Trophoblast cell (in vitro differentiated cells and primary cell): ENCODE results near the gene SERPINH1.
A peak's percentile ranks its signal among the peaks of the same experiment; 100 is the strongest.

Experiments
- DNase-seq, 2 donors: peaks; one replicate each; pipeline ENCODE4 v3.0.0-alpha.2; 2016
- H2AFZ ChIP-seq: 2 replicates; pipeline ENCODE4 v1.6.1; 2013; ENCODE audit warnings: low read length, moderate library complexity, mild to moderate bottlenecking; ENCODE audit not compliant: insufficient read depth, poor library complexity
- H2AK5ac ChIP-seq: 2 replicates; pipeline ENCODE4 v1.6.1; 2013; ENCODE audit warnings: mild to moderate bottlenecking, low read length
- H2BK120ac ChIP-seq: 2 replicates; pipeline ENCODE4 v1.6.1; 2013; ENCODE audit warnings: low read length, mild to moderate bottlenecking, moderate library complexity; ENCODE audit not compliant: insufficient read depth, poor library complexity
- H2BK12ac ChIP-seq: 2 replicates; pipeline ENCODE4 v1.6.1; 2013; ENCODE audit warnings: mild to moderate bottlenecking, low read length, moderate library complexity
- H2BK5ac ChIP-seq: 2 replicates; pipeline ENCODE4 v1.6.1; 2013; ENCODE audit warnings: low read length, low read depth, moderate library complexity, mild to moderate bottlenecking; ENCODE audit not compliant: poor library complexity
- H3K14ac ChIP-seq: 2 replicates; pipeline ENCODE4 v1.6.1; 2013; ENCODE audit warnings: mild to moderate bottlenecking, low read length
- H3K18ac ChIP-seq: 2 replicates; pipeline ENCODE4 v1.6.1; 2013; ENCODE audit warnings: mild to moderate bottlenecking, low read length
- H3K23ac ChIP-seq: 2 replicates; pipeline ENCODE4 v1.6.1; 2013; ENCODE audit warnings: low read length
- H3K27ac ChIP-seq: 2 replicates; pipeline ENCODE4 v1.5.1; 2013; ENCODE audit warnings: low read depth, mild to moderate bottlenecking, inconsistent platforms, low read length, moderate library complexity
- H3K27me3 ChIP-seq: 2 replicates; pipeline ENCODE4 v1.6.1; 2013; ENCODE audit warnings: inconsistent platforms, mild to moderate bottlenecking, low read length, moderate library complexity; ENCODE audit not compliant: insufficient read depth
- H3K36me3 ChIP-seq, 2 experiments: 1 replicate in 1 of 2; 2 replicates in 1 of 2; pipeline ENCODE4 v1.6.1; 2013; ENCODE audit warnings: low read length in 2 of 2, mild to moderate bottlenecking in 2 of 2, moderate library complexity in 1 of 2; ENCODE audit not compliant: insufficient read depth in 2 of 2, control insufficient read depth in 1 of 2
- H3K4ac ChIP-seq: 2 replicates; pipeline ENCODE4 v1.6.1; 2013; ENCODE audit warnings: low read depth, mild to moderate bottlenecking, low read length, moderate library complexity
- H3K4me1 ChIP-seq, 2 experiments: 1 replicate in 1 of 2; 2 replicates in 1 of 2; pipeline ENCODE4 v1.6.1; 2013; ENCODE audit warnings: low read length in 2 of 2, mild to moderate bottlenecking in 2 of 2, moderate library complexity in 1 of 2; ENCODE audit not compliant: insufficient read depth in 2 of 2, control insufficient read depth in 1 of 2
- H3K4me2 ChIP-seq: 2 replicates; pipeline ENCODE4 v1.6.1; 2013; ENCODE audit warnings: inconsistent platforms, mild to moderate bottlenecking, low read length, moderate library complexity
- H3K4me3 ChIP-seq: 2 replicates; pipeline ENCODE4 v1.5.1; 2013; ENCODE audit warnings: mild to moderate bottlenecking, low read depth, low read length, inconsistent platforms
- H3K79me1 ChIP-seq: one replicate; pipeline ENCODE4 v1.6.1; 2013; ENCODE audit warnings: low read length
- H3K79me2 ChIP-seq: 2 replicates; pipeline ENCODE4 v1.6.1; 2013; ENCODE audit warnings: low read length, mild to moderate bottlenecking; ENCODE audit not compliant: control insufficient read depth, insufficient read depth, poor library complexity
- H3K9ac ChIP-seq: 2 replicates; pipeline ENCODE4 v1.6.1; 2013; ENCODE audit warnings: mild to moderate bottlenecking, low read length
- H3K9me3 ChIP-seq: 2 replicates; pipeline ENCODE4 v1.6.1; 2013; ENCODE audit warnings: low read depth, mild to moderate bottlenecking, control low read depth, inconsistent platforms, low read length; ENCODE audit not compliant: insufficient read depth
- H4K12ac ChIP-seq: 2 replicates; pipeline ENCODE4 v1.6.1; 2013; ENCODE audit warnings: low read depth, mild to moderate bottlenecking, low read length, moderate library complexity
- H4K8ac ChIP-seq: 2 replicates; pipeline ENCODE4 v1.6.1; 2013; ENCODE audit warnings: low read depth, mild to moderate bottlenecking, low read length, moderate library complexity
- H4K91ac ChIP-seq: one replicate; pipeline ENCODE4 v1.6.1; 2013; ENCODE audit warnings: low read depth, mild to moderate bottlenecking, low read length, moderate library complexity
- WGBS: extraction: QIAGEN DNeasy Blood & Tissue Kit; methylation state at CpG from one replicate; pipeline ENCODE4 v1.1.7; 2013; ENCODE audit warnings: missing lambda C conversion rate; ENCODE audit not compliant: insufficient read length, insufficient coverage; ENCODE audit errors: extremely low coverage; 5-methylcytosine and 5-hydroxymethylcytosine counted together

The SERPINH1 gene

GRCh38 chr11:75602951-75603350, 40.9 kb downstream of the SERPINH1 start:
- H2BK120ac ChIP-seq, result no peak overlapping the region
- no peak overlapping the region for H3K18ac ChIP-seq
- no peak for DNase-seq
- no peak overlapping the region for H2AK5ac ChIP-seq
- H3K4ac ChIP-seq, result no peak overlapping the region
- no peak overlapping the region for H4K8ac ChIP-seq
- no peaks in the 10 kb centered on the region for H3K79me2 ChIP-seq
- no peak overlapping the region for H2BK5ac ChIP-seq
- no peak overlapping the region for H4K91ac ChIP-seq
- no peak overlapping the region for H3K4me2 ChIP-seq
- H3K14ac ChIP-seq, result no peak overlapping the region
- H3K27me3 ChIP-seq, result no peaks in the 10 kb centered on the region
- H3K4me3 ChIP-seq, result no peak overlapping the region
- no CpG with 5 or more reads among the region's 8 CpGs for WGBS
- H4K12ac ChIP-seq, result no peak overlapping the region
- no peak overlapping the region for H3K9ac ChIP-seq
- no peak overlapping the region for H2BK12ac ChIP-seq
- H3K27ac ChIP-seq, result no peak overlapping the region
- H3K4me1 ChIP-seq, result peaks cover 0 to 5% of the 10 kb centered on the region in 2 experiments
- H2AFZ ChIP-seq, result no peak overlapping the region
- no peaks in the 10 kb centered on the region for H3K79me1 ChIP-seq
- H3K23ac ChIP-seq, result no peak overlapping the region
- H3K36me3 ChIP-seq, result no peaks in the 10 kb centered on the region
- no peaks in the 10 kb centered on the region for H3K9me3 ChIP-seq

GRCh38 chr11:75603791-75604736, 42.0 kb downstream of the SERPINH1 start:
- peak in 1 of 2 donors; percentile 33 for DNase-seq
- Histone ChIP-seq H3K4ac (no peak overlapping the region), H4K91ac (no peak overlapping the region), H3K9me3 (no peaks in the 10 kb centered on the region), H2BK120ac (no peak overlapping the region), H2AK5ac (no peak overlapping the region), H3K79me1 (no peaks in the 10 kb centered on the region), H3K79me2 (no peaks in the 10 kb centered on the region), H3K27me3 (no peaks in the 10 kb centered on the region), H3K14ac (no peak overlapping the region), H3K4me3 (no peak overlapping the region), H3K27ac (no peak overlapping the region), H3K4me1 (peaks cover 0 to 5% of the 10 kb centered on the region in 2 experiments), H2BK5ac (no peak overlapping the region), H3K36me3 (no peaks in the 10 kb centered on the region), H2AFZ (no peak overlapping the region), H3K23ac (no peak overlapping the region), H3K18ac (no peak overlapping the region), H4K8ac (no peak overlapping the region), H3K9ac (no peak overlapping the region), H3K4me2 (no peak overlapping the region), H2BK12ac (no peak overlapping the region), H4K12ac (no peak overlapping the region)
- no CpG with 5 or more reads among the region's 16 CpGs for WGBS

GRCh38 chr11:75606099-75606498, 44.0 kb downstream of the SERPINH1 start:
- no peak overlapping the region for H2AK5ac ChIP-seq
- H3K4me2 ChIP-seq, result no peak overlapping the region
- no peak overlapping the region for H4K8ac ChIP-seq
- no peak overlapping the region for H4K91ac ChIP-seq
- H3K27ac ChIP-seq, result no peak overlapping the region
- no peak overlapping the region for H3K9ac ChIP-seq
- H3K79me1 ChIP-seq, result no peaks in the 10 kb centered on the region
- H3K23ac ChIP-seq, result no peak overlapping the region
- H3K4ac ChIP-seq, result no peak overlapping the region
- no peak overlapping the region for H2BK5ac ChIP-seq
- 100% methylated on average over 1 of the region's 8 CpGs for WGBS
- H2AFZ ChIP-seq, result no peak overlapping the region
- H4K12ac ChIP-seq, result no peak overlapping the region
- H3K9me3 ChIP-seq, result no peaks in the 10 kb centered on the region
- no peaks in the 10 kb centered on the region for H3K27me3 ChIP-seq
- DNase-seq, result no peak
- H3K4me3 ChIP-seq, result no peak overlapping the region
- no peak overlapping the region for H2BK120ac ChIP-seq
- H3K36me3 ChIP-seq, result no peaks in the 10 kb centered on the region
- no peak overlapping the region for H3K18ac ChIP-seq
- H3K4me1 ChIP-seq, result peaks cover 0 to 5% of the 10 kb centered on the region in 2 experiments
- H3K14ac ChIP-seq, result no peak overlapping the region
- no peaks in the 10 kb centered on the region for H3K79me2 ChIP-seq
- no peak overlapping the region for H2BK12ac ChIP-seq

- no peak overlapping the region for H2BK12ac ChIP-seq
- no peak overlapping the region for H3K18ac ChIP-seq
- no peaks in the 10 kb centered on the region for H3K36me3 ChIP-seq
- no peak overlapping the region for H3K4ac ChIP-seq
- WGBS, result no CpG with 5 or more reads among the region's 3 CpGs
- no peak for DNase-seq
- H2AK5ac ChIP-seq, result no peak overlapping the region
- peak overlapping the region; percentile 19 for H3K9ac ChIP-seq
- no peaks in the 10 kb centered on the region for H3K9me3 ChIP-seq
- no peak overlapping the region for H4K91ac ChIP-seq
- no peak overlapping the region for H3K4me2 ChIP-seq
- H4K8ac ChIP-seq, result no peak overlapping the region
- no peaks in the 10 kb centered on the region for H3K79me2 ChIP-seq
- no peak overlapping the region for H2BK120ac ChIP-seq
- no peak overlapping the region for H2AFZ ChIP-seq
- no peak overlapping the region for H3K14ac ChIP-seq
- no peaks in the 10 kb centered on the region for H3K4me1 ChIP-seq
- H3K79me1 ChIP-seq, result no peaks in the 10 kb centered on the region
- H4K12ac ChIP-seq, result no peak overlapping the region
- no peak overlapping the region for H3K23ac ChIP-seq
- H3K27ac ChIP-seq, result no peak overlapping the region
- H3K27me3 ChIP-seq, result no peaks in the 10 kb centered on the region
- no peak overlapping the region for H3K4me3 ChIP-seq
- no peak overlapping the region for H2BK5ac ChIP-seq
Measured at GRCh38 chr11:75611823-75612222, 49.8 kb downstream of the SERPINH1 start.
